ENCODE results near the gene LAT. TPM values are rescaled to one million over a fixed set of nuclear protein-coding genes. Genes with fewer than 3 reads are reported as not detected.

The LAT gene
- polyA plus RNA-seq, 1 donor from 2014 or later: 6.4 TPM

GRCh38 chr16:28935924-28936783 is 48.7 kb upstream of the LAT start:
- H2AFZ ChIP-seq (ENCODE audit: low read depth, low read length): no peak overlapping the region
- no peaks in the 10 kb centered on the region for H3K27me3 ChIP-seq (ENCODE audit: insufficient read depth, low read depth, low read length)
- H3K36me3 ChIP-seq (ENCODE audit: insufficient read depth, low read length): no peaks in the 10 kb centered on the region
- H3K4me3 ChIP-seq (ENCODE audit: low read length): no peak overlapping the region
- H3K27ac ChIP-seq (ENCODE audit: low read length): no peak overlapping the region
- no peaks in the 10 kb centered on the region for H3F3A ChIP-seq (ENCODE audit: insufficient read depth, low read length, poor library complexity, severe bottlenecking)
- no peak overlapping the region for H3K4me2 ChIP-seq (ENCODE audit: low read length)
- TF ChIP-seq CTCF (IDR thresholded peaks at IDR 0.05; ENCODE audit: poor library complexity, severe bottlenecking): no peak
- TF ChIP-seq TAF1 (IDR thresholded peaks at IDR 0.05; ENCODE audit: low read depth): no peak
- TF ChIP-seq EZH2 (IDR thresholded peaks at IDR 0.05; ENCODE audit: borderline replicate concordance, insufficient read depth, low read length, poor library complexity, severe bottlenecking): no peak
- TF ChIP-seq EP300 (conservative IDR thresholded peaks at IDR 0.05; ENCODE audit: poor library complexity, severe bottlenecking): no peak
- no peak for TF ChIP-seq MXI1 (conservative IDR thresholded peaks at IDR 0.05; ENCODE audit: poor library complexity, severe bottlenecking)
- no peak for TF ChIP-seq RAD21 (conservative IDR thresholded peaks at IDR 0.05)
- no peak for TF ChIP-seq SMC3 (conservative IDR thresholded peaks at IDR 0.05; ENCODE audit: poor library complexity)
- TF ChIP-seq POLR2AphosphoS5 (IDR thresholded peaks at IDR 0.05): no peak
- no peak for TF ChIP-seq REST (IDR thresholded peaks at IDR 0.05; ENCODE audit: borderline replicate concordance)
- H3K9me2 ChIP-seq (ENCODE audit: insufficient read depth, low read length): no peaks in the 10 kb centered on the region
- H3K9me3 ChIP-seq (ENCODE audit: low read length): no peaks in the 10 kb centered on the region
- no peak overlapping the region for H3K9ac ChIP-seq (ENCODE audit: low read length)
- H4K20me1 ChIP-seq (ENCODE audit: insufficient read depth): no peaks in the 10 kb centered on the region
- no peaks in the 10 kb centered on the region for H3K79me2 ChIP-seq (replicated peaks; ENCODE audit: insufficient read depth, low read length)

GRCh38 chr16:28936784-28937155 is 48.1 kb upstream of the LAT start:
- Histone ChIP-seq H3K27ac (ENCODE audit: low read length) (no peak overlapping the region), H3K36me3 (ENCODE audit: insufficient read depth, low read length) (no peaks in the 10 kb centered on the region), H3K4me2 (ENCODE audit: low read length) (no peak overlapping the region), H3K4me3 (ENCODE audit: low read length) (no peak overlapping the region), H3K27me3 (ENCODE audit: insufficient read depth, low read depth, low read length) (no peaks in the 10 kb centered on the region), H3K79me2 (replicated peaks; ENCODE audit: insufficient read depth, low read length) (no peaks in the 10 kb centered on the region), H3F3A (ENCODE audit: insufficient read depth, low read length, poor library complexity, severe bottlenecking) (no peaks in the 10 kb centered on the region), H3K9me2 (ENCODE audit: insufficient read depth, low read length) (no peaks in the 10 kb centered on the region), H4K20me1 (ENCODE audit: insufficient read depth) (no peaks in the 10 kb centered on the region), H3K9ac (ENCODE audit: low read length) (no peak overlapping the region), H3K9me3 (ENCODE audit: low read length) (no peaks in the 10 kb centered on the region), H2AFZ (ENCODE audit: low read depth, low read length) (no peak overlapping the region)
- TF ChIP-seq MXI1 (conservative IDR thresholded peaks at IDR 0.05; ENCODE audit: poor library complexity, severe bottlenecking) (no peak), SMC3 (conservative IDR thresholded peaks at IDR 0.05; ENCODE audit: poor library complexity) (no peak)

Data from neural cell (in vitro differentiated cells).